Nephron progenitor cell (in vitro differentiated cells): ENCODE data around the gene MPPE1.
A peak's percentile ranks its signal among the peaks of the same experiment; 100 is the strongest.
"Not testable (repeated sequence)": the region's sequence is repeated elsewhere in the genome, so short reads cannot be mapped to it uniquely, and the experiment has no call there.

Experiments
- DNase-seq: peaks from one replicate; pipeline ENCODE4 v3.0.0; 2021
- H3K27ac Mint-ChIP-seq: 2 replicates; pipeline ENCODE4 v1.8.0; 2021; ENCODE audit warnings: mild to moderate bottlenecking, moderate library complexity, mixed read lengths
- H3K27me3 Mint-ChIP-seq: 2 replicates; pipeline ENCODE4 v1.8.0; 2021; ENCODE audit warnings: mild to moderate bottlenecking, low read depth, mixed read lengths; ENCODE audit not compliant: poor library complexity
- H3K36me3 Mint-ChIP-seq: 2 replicates; pipeline ENCODE4 v1.8.0; 2021; ENCODE audit warnings: low read depth, mixed read lengths
- H3K4me1 Mint-ChIP-seq: 2 replicates; pipeline ENCODE4 v1.8.0; 2021; ENCODE audit warnings: mixed read lengths
- H3K4me3 Mint-ChIP-seq: 2 replicates; pipeline ENCODE4 v1.8.0; 2021; ENCODE audit warnings: mild to moderate bottlenecking, moderate library complexity, mixed read lengths
- H3K9me3 Mint-ChIP-seq: 2 replicates; pipeline ENCODE4 v1.8.0; 2021; ENCODE audit warnings: mild to moderate bottlenecking, moderate library complexity, mixed read lengths
- TF ChIP-seq, protein P1 (sequence below): fragments of 200-600 bp; sonication (generic); IDR thresholded peaks from 2 replicates; pipeline ENCODE4 v1.5.0; 2021; ENCODE audit warnings: antibody characterized with exemption

The MPPE1 gene

DNA sequence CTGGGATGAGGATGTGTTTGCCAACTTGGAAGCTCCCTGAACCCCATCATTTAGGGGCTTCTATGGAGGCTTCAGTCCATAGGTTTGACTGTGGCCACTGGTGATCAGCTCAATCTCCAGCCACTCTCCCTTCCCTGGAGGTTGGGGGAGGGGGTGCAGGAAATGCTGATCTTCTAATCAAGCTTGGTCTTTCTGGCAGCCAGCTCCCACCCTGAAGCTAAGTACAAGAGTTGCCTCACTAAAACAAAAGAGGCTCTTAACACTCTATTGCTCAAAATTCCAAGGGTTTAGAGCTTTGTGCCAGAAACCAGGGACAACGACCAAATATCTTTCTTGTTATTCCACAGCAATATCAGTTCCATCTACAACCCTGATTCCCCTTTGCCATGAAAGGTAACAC lies 19.4 kb upstream of the MPPE1 start:
- DNase-seq: no peak
- H3K36me3 Mint-ChIP-seq: peaks cover 12% of the 10 kb centered on the region
- TF ChIP-seq, protein P1, sequence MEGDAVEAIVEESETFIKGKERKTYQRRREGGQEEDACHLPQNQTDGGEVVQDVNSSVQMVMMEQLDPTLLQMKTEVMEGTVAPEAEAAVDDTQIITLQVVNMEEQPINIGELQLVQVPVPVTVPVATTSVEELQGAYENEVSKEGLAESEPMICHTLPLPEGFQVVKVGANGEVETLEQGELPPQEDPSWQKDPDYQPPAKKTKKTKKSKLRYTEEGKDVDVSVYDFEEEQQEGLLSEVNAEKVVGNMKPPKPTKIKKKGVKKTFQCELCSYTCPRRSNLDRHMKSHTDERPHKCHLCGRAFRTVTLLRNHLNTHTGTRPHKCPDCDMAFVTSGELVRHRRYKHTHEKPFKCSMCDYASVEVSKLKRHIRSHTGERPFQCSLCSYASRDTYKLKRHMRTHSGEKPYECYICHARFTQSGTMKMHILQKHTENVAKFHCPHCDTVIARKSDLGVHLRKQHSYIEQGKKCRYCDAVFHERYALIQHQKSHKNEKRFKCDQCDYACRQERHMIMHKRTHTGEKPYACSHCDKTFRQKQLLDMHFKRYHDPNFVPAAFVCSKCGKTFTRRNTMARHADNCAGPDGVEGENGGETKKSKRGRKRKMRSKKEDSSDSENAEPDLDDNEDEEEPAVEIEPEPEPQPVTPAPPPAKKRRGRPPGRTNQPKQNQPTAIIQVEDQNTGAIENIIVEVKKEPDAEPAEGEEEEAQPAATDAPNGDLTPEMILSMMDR: no peak
- H3K27me3 Mint-ChIP-seq: peaks cover 6% of the 10 kb centered on the region
- peaks cover 19% of the 10 kb centered on the region for H3K9me3 Mint-ChIP-seq
- peaks cover 17% of the 10 kb centered on the region for H3K4me1 Mint-ChIP-seq
- H3K4me3 Mint-ChIP-seq: no peak overlapping the region
- H3K27ac Mint-ChIP-seq: no peak overlapping the region

DNA sequence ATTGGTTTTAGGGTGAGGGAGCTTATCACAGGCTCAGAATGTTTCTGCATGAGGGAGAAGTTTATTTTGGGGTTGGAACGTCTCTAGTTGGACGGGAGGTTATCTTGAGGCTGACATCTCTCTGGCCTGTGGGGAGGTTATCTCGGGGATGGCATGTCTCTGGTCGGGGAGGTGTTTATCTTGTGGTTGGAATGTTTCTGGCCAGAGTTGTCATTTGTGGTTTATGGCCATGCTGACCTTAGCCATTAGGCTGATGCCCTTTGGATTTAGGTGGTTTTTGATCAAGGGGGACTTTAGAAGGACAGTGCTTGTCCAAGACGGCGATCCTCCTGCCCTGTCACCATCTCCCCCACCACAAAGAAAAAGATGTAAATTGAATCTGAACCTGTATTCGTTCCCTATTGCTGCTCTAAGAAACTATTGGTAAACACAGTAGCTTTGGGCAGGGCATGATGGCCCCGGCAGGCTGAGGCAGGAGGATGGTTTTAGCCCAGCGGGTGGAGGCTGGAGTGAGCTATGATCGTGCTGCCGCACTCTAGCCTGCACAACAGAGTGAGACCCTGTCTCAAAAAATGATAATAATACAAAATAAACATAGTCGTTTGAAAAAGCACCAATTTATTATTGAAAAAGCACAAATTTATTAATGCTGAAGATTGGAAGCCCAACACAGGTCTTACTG lies 17.8 kb upstream of the MPPE1 start:
- Mint-ChIP-seq H3K4me1 (peaks cover 17% of the 10 kb centered on the region), H3K4me3 (no peak overlapping the region), H3K27me3 (peaks cover 6% of the 10 kb centered on the region), H3K9me3 (peaks cover 19% of the 10 kb centered on the region), H3K36me3 (peaks cover 12% of the 10 kb centered on the region), H3K27ac (peak overlapping the region; percentile 47)
- DNase-seq: no peak
- TF ChIP-seq, protein P1: no peak

DNA sequence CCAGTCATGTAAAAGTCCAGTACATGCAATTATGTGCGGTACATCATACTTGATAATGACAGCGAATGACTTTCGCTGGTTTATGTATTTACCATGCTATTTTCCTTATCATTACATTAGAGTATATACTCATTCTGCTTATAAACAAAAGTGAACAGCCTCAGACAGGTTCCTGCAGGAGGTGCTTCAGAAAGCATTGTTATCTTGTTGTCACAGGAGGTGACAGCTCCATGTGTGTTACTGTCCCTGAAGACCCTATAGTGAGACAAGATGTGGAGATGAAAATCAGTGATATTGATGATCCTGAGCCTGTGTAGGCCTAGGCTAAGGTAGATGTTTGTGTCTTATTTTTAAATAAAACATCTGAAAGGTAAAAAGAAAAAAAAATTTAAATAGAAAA lies 15.3 kb upstream of the MPPE1 start:
- H3K27me3 Mint-ChIP-seq: peaks cover 6% of the 10 kb centered on the region
- no peak for DNase-seq
- no peak overlapping the region for H3K27ac Mint-ChIP-seq
- no peak overlapping the region for H3K4me3 Mint-ChIP-seq
- peaks cover 19% of the 10 kb centered on the region for H3K9me3 Mint-ChIP-seq
- H3K4me1 Mint-ChIP-seq: peaks cover 17% of the 10 kb centered on the region
- peaks cover 12% of the 10 kb centered on the region for H3K36me3 Mint-ChIP-seq
- TF ChIP-seq, protein P1: no peak

DNA sequence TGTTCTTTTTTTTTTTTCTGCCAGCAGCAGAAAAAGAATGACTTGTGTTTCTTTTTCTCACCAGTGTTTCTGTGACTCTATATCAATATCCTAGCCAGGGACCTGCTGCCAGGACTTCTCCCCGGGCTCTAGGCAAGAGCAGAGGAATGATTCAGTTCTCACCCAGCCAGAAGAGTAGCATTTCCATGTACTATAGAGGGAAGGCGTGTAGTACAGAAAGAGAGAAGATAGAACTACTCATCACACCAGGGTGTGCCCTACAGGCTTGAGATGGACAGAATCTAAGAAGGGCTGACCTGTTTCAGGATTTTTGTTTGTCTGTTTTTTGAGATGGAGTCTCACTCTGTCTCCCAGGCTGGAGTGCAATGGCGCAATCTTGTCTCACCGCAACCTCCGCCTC lies 11.4 kb upstream of the MPPE1 start:
- not testable (repeated sequence) for H3K4me3 Mint-ChIP-seq, H3K9me3 Mint-ChIP-seq, DNase-seq, H3K4me1 Mint-ChIP-seq, H3K27ac Mint-ChIP-seq, H3K27me3 Mint-ChIP-seq, H3K36me3 Mint-ChIP-seq

DNA sequence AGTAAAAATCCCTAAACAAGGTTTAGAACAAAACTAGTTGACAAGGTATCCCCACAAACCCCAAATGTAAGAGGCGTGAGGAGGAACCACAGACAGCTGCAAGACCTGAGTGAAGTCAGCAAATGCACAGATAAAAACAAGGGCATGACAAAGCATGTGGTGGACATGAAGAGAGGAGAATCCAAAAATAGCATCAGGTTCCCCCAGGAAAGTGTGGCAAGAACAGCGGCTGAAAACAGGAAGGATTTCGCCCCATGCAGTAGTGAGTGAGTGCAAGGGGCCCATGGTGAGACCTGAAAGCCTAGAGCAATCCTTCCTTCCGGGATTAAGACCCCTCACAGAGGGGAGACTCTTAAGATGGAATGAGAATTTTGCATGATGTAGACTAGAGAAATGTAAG lies 8.8 kb upstream of the MPPE1 start:
- DNase-seq, H3K27me3 Mint-ChIP-seq, H3K27ac Mint-ChIP-seq, H3K4me3 Mint-ChIP-seq, H3K36me3 Mint-ChIP-seq, H3K9me3 Mint-ChIP-seq: not testable (repeated sequence)
- peaks cover 14% of the 10 kb centered on the region for H3K4me1 Mint-ChIP-seq

DNA sequence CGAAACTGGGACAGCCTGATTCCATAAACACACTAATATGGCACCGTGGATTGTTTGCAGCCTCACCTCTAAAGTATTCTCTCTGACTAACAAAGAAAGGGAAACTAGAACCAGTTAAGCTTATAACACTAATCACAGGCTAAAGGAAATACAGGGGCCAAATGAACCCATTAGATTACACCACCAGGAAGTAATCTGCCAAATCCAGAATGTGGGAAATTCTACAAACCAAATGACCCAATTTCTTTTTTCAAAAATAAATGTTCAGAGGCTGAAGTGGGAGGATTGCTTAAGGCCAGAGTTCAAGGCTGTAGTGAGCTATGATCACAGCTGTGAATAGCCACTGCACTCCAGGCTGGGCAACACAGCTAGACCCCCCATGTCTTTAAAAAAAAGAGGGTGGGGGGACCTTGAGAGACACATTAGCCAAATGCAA lies 1.5 kb upstream of the MPPE1 start:
- H3K27ac Mint-ChIP-seq: no peak overlapping the region
- H3K27me3 Mint-ChIP-seq: peaks cover 2% of the 10 kb centered on the region
- peaks cover 31% of the 10 kb centered on the region for H3K4me1 Mint-ChIP-seq
- H3K4me3 Mint-ChIP-seq: peak overlapping the region; percentile 86
- TF ChIP-seq, protein P1: no peak
- no peaks in the 10 kb centered on the region for H3K36me3 Mint-ChIP-seq
- no peaks in the 10 kb centered on the region for H3K9me3 Mint-ChIP-seq
- no peak for DNase-seq

DNA sequence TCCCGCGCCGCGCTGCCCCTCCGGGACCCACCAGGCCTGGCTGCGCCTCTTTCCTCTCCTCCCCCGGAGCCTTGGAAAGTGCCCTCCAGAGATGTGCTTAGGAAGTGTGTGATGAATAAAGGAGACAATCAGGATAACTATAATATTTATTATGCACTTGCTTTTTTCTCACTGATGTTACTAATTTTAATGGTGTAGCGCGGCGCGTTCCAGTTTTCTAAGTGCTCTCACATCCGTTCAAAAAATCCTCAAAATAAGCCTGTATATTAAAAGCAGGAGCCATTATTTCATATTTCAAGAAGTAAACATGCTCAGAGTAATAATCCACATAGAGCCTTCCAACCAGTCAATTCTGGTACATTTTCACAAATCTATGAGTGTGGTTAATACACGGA lies 941 bp upstream of the MPPE1 start:
- H3K4me1 Mint-ChIP-seq: peaks cover 28% of the 10 kb centered on the region
- TF ChIP-seq, protein P1: no peak
- peak overlapping the region; percentile 66 for H3K27ac Mint-ChIP-seq
- H3K27me3 Mint-ChIP-seq: peaks cover 2% of the 10 kb centered on the region
- H3K36me3 Mint-ChIP-seq: no peaks in the 10 kb centered on the region
- no peak for DNase-seq
- no peaks in the 10 kb centered on the region for H3K9me3 Mint-ChIP-seq
- peak overlapping the region; percentile 86 for H3K4me3 Mint-ChIP-seq
